Mucosa of rectum (tissue), 2 donors: ENCODE results near the gene WWP2.
A peak's percentile ranks its signal among the peaks of the same experiment; 100 is the strongest.
"Not testable (repeated sequence)": the region's sequence is repeated elsewhere in the genome, so short reads cannot be mapped to it uniquely, and the experiment has no call there.

Experiments
- H3K27ac ChIP-seq, 2 donors: one replicate each; pipeline ENCODE4 v1.7.0; 2013; ENCODE audit warnings: inconsistent platforms in 2 of 2, low read depth in 2 of 2, low read length in 2 of 2
- H3K27me3 ChIP-seq, 2 donors: one replicate each; pipeline ENCODE4 v1.7.0; 2013; ENCODE audit warnings: low read length in 2 of 2; ENCODE audit not compliant: control insufficient read depth in 2 of 2, insufficient read depth in 2 of 2
- H3K36me3 ChIP-seq, 2 donors: one replicate each; pipeline ENCODE4 v1.7.0; 2013; ENCODE audit warnings: low read length in 2 of 2; ENCODE audit not compliant: control insufficient read depth in 2 of 2, insufficient read depth in 2 of 2
- H3K4me1 ChIP-seq, 2 donors: one replicate each; pipeline ENCODE4 v1.7.0; 2013; ENCODE audit warnings: low read length in 2 of 2, mild to moderate bottlenecking in 1 of 2; ENCODE audit not compliant: control insufficient read depth in 2 of 2, insufficient read depth in 2 of 2
- H3K4me3 ChIP-seq, 2 donors: one replicate each; pipeline ENCODE4 v1.7.0; 2013; ENCODE audit warnings: low read length in 2 of 2
- H3K9ac ChIP-seq, 2 donors: one replicate each; pipeline ENCODE4 v1.7.0; 2013; ENCODE audit warnings: low read length in 2 of 2, low read depth in 1 of 2, mild to moderate bottlenecking in 1 of 2
- H3K9me3 ChIP-seq, 2 donors: one replicate each; pipeline ENCODE4 v1.7.0; 2013; ENCODE audit warnings: low read length in 2 of 2; ENCODE audit not compliant: control insufficient read depth in 2 of 2
- donor health status: healthy.
- donor health status: Normal muscosa, but diverticular disease.

WWP2 gene

DNA sequence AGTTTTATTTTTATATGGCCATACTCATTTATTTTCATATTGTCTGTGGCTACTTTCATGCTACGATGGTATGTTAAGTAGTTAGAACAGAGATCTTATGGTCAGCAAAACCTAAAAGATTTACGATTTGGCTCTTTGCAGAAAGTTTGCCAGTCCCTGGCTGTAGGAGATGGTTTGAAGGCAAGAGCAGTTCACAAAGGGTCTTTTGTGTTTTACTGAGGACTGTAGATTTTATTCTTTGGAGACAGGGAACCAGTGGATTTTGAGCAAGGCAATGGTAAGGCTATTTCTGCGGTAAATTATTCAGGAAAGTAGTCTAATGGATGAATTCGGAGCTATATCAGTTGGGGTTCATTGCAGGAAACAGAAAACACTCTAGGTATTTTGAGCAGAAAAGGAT lies 90.7 kb downstream of the WWP2 start:
- H3K9ac ChIP-seq: no peak overlapping the region
- no peaks in the 10 kb centered on the region for H3K9me3 ChIP-seq

DNA sequence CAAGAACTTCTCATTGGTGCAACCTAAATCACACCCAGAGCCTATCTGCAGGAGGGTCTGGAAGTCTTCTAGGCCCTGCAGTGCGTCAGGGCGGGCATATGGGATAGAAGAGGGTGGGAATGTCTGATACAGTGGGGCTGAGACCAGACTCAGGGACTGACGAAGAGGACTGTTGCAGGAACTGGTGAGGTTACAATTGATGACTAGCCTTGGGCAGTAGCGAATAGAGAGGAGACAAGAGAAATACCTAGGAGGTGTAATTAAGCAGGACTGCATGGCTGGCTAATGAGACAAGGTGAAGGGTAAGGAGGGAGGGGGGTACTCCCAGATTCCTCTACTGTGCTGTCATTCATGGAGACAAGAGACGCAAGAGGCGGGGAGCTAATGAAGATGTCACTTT lies 91.3 kb downstream of the WWP2 start:
- Histone ChIP-seq H3K27ac (no peak overlapping the region), H3K4me1 (peaks cover 5 to 21% of the 10 kb centered on the region in 2 donors), H3K9ac (no peak overlapping the region), H3K4me3 (no peak overlapping the region), H3K27me3 (no peaks in the 10 kb centered on the region), H3K36me3 (peaks cover 0 to 7% of the 10 kb centered on the region in 2 donors), H3K9me3 (no peaks in the 10 kb centered on the region)

More for the DNA sequence above, 90.7 kb downstream of the WWP2 start:
- Histone ChIP-seq H3K4me3 (no peak overlapping the region), H3K4me1 (peaks cover 5 to 23% of the 10 kb centered on the region in 2 donors), H3K36me3 (peaks cover 0 to 7% of the 10 kb centered on the region in 2 donors), H3K27me3 (no peaks in the 10 kb centered on the region), H3K27ac (no peak overlapping the region)

DNA sequence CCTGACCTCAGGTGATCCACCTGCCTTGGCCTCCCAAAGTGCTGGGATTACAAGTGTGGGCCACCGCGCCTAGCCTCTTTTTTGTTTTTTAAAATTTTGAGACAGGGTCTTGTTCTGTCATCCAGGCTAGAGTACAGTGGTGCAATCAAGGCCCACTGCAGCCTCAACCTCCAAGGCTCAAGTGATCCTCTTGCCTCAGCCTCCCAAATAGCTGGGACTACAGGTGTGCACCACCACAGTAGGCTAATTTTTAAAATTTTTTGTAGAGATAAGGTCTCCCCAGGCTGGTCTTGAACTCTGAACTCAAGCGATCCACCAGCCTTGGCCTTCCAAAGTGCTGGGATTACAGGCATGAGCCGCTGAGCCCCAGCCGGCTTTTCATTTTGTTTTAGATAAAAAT lies 92.6 kb downstream of the WWP2 start:
- not testable (repeated sequence) for H3K27ac ChIP-seq, H3K9me3 ChIP-seq, H3K36me3 ChIP-seq, H3K9ac ChIP-seq, H3K4me3 ChIP-seq, H3K27me3 ChIP-seq
- peaks cover under 1 to 22% of the 10 kb centered on the region in 2 donors for H3K4me1 ChIP-seq

DNA sequence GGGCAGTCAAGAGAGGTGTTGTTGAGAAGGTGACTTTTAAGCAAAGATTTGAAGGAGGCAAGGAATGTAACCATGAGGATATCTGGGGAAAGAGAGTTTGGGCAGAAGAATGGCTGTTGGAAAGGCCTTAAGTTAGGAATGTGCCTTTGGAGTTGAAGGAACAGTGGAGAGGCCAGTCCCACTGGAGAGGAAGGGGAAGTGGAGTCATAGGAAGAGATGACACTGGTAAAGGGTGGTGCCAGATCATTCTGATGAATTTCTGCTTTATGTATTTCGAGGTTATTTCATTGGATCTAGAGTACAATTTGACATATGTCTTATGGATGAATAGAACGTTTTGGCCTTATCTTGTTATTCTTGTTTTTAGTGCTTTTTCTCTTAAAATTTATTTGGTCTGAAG lies 93.5 kb downstream of the WWP2 start:
- no peaks in the 10 kb centered on the region for H3K27me3 ChIP-seq
- H3K9me3 ChIP-seq: no peaks in the 10 kb centered on the region
- H3K4me3 ChIP-seq: no peak overlapping the region
- H3K27ac ChIP-seq: no peak overlapping the region
- H3K4me1 ChIP-seq: peaks cover 4 to 25% of the 10 kb centered on the region in 2 donors
- peaks cover 3 to 7% of the 10 kb centered on the region in 2 donors for H3K36me3 ChIP-seq
- no peak overlapping the region for H3K9ac ChIP-seq

DNA sequence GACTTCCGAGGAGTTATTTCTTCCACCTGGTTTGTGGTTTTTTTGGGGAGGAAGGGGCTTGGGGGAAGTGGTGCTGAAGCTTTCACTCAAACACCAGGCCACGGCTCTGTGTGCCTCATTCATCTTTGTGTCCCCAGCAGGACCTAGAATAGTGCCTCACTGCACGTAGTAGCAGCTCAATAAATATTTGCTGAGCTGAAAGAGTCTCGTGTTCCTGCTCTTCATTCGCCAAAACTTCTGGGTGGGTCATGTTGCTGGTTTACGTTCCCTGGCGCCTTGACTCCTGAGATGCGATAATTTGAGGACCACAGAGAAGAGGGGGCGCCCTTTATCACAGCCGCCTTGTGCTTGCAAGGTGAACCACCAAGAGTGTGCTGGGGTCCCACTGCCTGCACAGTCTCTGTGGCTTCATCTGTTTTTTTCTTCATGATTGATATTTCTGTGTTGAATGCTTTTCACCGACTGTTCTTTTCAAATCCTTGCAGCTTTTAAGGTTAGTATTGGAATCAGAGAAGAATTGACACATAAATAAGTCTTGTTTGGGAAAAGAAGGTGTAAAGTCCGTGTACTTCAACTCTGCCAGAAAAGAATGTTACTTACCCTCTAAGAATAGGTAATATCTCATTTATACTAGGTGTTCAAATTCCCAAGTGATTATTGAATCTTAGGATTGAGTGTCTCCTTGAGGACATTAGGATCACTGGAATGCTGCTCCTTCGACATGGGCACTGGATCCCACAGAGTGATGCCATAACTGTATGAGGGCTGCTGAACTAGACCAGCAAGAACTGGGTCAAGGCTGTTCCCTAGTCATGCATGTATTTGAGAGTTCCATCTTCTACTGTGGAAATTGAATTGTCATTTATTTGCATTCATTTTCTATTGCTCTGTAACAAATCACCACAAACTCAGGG lies 96.3 kb downstream of the WWP2 start:
- peak overlapping the region; percentile 82 to 91 for H3K27ac ChIP-seq
- no peaks in the 10 kb centered on the region for H3K27me3 ChIP-seq
- no peak overlapping the region for H3K9ac ChIP-seq
- peak overlapping the region in 1 of 2 donors; percentile 4 for H3K4me3 ChIP-seq
- H3K9me3 ChIP-seq: no peaks in the 10 kb centered on the region
- peaks cover 13 to 42% of the 10 kb centered on the region in 2 donors for H3K4me1 ChIP-seq
- H3K36me3 ChIP-seq: peaks cover 3 to 6% of the 10 kb centered on the region in 2 donors

DNA sequence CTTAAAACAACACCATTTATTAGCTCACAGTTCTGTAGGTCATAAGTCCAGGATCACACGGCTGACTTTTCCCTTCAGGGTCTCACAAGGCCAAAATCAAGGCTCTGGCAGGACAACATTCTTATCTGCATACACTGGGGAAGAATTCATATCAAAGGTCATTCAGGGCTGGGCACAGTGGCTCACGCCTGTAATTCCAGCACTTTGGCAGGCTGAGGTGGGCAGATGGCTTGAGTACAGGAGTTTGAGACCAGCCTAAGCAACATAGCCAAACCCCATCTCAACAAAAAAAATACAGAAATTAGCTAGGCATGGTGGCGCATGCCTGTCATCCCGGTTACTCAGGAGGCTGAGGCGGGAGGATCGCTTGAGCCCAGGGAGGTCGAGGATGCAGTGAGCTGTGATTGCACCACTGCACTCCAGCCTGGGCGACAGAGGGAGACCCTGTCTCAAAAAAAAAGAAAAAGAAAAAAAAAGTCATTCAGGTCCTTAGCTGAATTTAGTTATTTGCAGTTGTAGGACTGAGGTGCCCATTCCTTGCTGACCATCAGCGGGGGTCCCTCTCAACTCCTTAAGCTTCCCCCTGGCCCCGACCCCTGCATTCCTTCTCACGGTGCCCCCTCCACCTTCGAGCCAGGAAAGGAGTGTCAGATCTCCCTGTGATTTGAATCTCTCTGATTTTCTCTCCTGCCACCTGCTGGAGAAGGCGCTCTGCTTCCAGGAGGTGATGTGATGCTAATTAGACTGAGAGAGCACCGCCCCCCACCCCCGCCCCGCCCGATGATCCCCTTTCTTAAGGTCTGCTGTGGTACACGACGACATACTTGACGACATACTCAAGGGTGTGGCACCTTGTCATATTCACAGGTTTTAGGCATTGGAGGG lies 97.2 kb downstream of the WWP2 start:
- Histone ChIP-seq H3K27me3 (no peaks in the 10 kb centered on the region), H3K36me3 (peaks cover 0 to 3% of the 10 kb centered on the region in 2 donors), H3K4me1 (peaks cover 13 to 42% of the 10 kb centered on the region in 2 donors), H3K9me3 (no peaks in the 10 kb centered on the region), H3K27ac (peak overlapping the region; percentile 82 to 91), H3K9ac (peak overlapping the region; percentile 24 to 45), H3K4me3 (peak overlapping the region in 1 of 2 donors; percentile 4)

DNA sequence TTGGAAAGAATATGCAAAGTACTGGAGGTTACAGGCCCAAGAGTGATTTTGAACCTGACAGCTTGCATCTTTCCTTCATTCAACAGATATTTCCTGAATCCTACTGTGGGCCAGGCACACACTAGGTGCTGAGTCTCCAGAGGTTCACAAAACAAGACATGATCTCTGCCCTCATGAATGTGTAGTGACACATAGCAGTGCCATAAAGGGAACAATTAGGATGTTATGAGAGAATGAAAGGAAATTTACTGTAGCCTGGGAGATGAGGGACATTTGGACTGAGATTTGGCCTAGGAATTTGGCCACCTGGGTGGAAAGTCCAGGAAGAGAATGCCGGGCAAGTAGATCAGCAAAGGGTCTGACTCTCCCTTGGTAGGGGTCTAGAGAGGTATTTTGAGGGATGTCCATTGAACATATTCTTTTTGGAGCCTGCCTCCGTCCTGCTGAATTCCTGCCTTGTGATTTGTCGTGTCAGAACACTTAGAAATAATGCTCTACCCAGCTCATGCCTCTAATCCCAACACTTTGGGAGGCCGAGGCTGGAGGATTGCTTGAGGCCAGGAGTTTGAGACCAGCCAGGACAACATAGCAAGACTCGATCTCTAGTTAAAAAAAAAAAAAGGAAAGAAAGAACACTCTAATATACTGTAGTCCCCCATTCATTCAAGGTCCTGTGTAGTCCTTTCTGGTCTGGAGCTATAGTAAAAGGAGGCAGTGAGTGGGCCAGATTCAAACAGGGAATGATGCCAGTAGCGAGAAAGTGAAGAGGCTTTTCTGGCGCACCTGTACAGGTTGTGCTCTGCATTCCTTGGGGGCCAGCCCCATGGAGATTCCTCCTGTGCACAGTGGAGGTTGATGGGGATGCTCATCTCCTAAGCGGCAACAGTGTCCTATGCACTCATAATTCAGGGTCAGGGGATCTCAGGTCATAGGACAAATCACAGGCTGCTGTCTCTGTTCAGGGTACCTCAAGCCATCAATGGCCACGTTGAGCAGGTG lies 98.4 kb downstream of the WWP2 start:
- no peaks in the 10 kb centered on the region for H3K27me3 ChIP-seq
- H3K4me1 ChIP-seq: peaks cover 13 to 42% of the 10 kb centered on the region in 2 donors
- H3K36me3 ChIP-seq: peaks cover 0 to 3% of the 10 kb centered on the region in 2 donors
- no peaks in the 10 kb centered on the region for H3K9me3 ChIP-seq
- H3K9ac ChIP-seq: peak overlapping the region in 1 of 2 donors; percentile 50
- peak overlapping the region; percentile 82 to 91 for H3K27ac ChIP-seq
- H3K4me3 ChIP-seq: peak overlapping the region in 1 of 2 donors; percentile 16

DNA sequence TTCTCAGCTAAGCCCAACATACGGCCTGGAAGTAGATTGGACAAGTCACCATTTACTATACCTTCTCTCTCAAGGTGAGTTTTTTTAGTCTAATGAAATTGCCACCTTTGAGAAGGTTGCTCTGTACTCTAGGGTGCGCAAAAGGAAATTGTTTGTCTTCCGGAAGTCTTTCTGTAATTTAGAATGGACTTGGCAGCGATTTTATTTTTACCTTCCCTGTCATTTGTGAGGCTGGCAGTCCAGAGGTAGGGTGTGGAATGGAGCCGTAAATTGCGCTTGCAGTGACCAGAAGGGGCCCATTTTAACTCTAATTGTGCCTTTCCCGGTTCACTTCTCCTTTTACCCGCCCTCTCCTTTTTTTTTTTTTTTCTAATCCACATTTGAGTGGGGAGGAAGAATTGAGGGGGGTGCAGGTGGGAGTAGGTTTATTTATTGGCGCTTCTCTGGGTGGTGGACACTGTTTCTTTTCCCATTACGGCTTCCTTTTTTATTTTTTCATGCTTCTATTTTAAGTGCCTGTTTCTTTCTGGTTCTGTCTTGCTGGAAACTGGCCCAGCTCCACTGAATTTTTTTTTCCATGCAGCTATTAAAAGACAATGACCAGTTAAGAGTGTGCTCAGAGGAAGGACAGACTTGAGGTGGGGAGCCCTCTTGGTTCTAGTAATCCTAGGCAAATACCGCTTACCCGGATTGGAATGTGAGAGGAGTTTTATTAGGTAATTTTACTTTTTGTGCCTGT lies 99.3 kb downstream of the WWP2 start:
- Histone ChIP-seq H3K4me1 (peaks cover 13 to 42% of the 10 kb centered on the region in 2 donors), H3K36me3 (peaks cover 0 to 3% of the 10 kb centered on the region in 2 donors), H3K27me3 (no peaks in the 10 kb centered on the region), H3K4me3 (peak overlapping the region; percentile 38 to 52), H3K27ac (peak overlapping the region; percentile 82 to 91), H3K9ac (peak overlapping the region; percentile 50 to 65), H3K9me3 (no peaks in the 10 kb centered on the region)
